HG02970 (cell line): Measurements from ENCODE around the gene TMEM221.
A peak's percentile ranks its signal among the peaks of the same experiment; 100 is the strongest.
"Not testable (repeated sequence)": the region's sequence is repeated elsewhere in the genome, so short reads cannot be mapped to it uniquely, and the experiment has no call there.

ENCODE experiments used
- ATAC-seq: cut with Tn5 transposase; IDR thresholded peaks from one replicate; pipeline ENCODE4 v1.9.1; 2021; ENCODE audit warnings: mild to moderate bottlenecking, moderate library complexity, moderate number of reproducible peaks; ENCODE audit not compliant: unreplicated experiment, low FRiP score

The TMEM221 gene

GRCh38 chr19:17475011-17475540 lies 26.6 kb upstream of the TMEM221 start:
- ATAC-seq, result not testable (repeated sequence)

- ATAC-seq, result no peak
These were observed 24.6 kb upstream of the TMEM221 start for GRCh38 chr19:17473041-17473440.

- no peak for ATAC-seq
These were observed 23.1 kb upstream of the TMEM221 start for GRCh38 chr19:17471410-17472125.

GRCh38 chr19:17470068-17470841 lies 21.8 kb upstream of the TMEM221 start, which contains the start of gene SLC27A1:
Gene SLC27A1, plus strand, starts transcription at chr19:17470524. Its CDS starts 17 bp downstream, at chr19:17470541.
- peak; percentile 67 for ATAC-seq

GRCh38 chr19:17469481-17470067 lies 21.1 kb upstream of the TMEM221 start:
- peak; percentile 47 for ATAC-seq

- no peak for ATAC-seq
These were observed 20.6 kb upstream of the TMEM221 start for GRCh38 chr19:17469092-17469480.

- no peak for ATAC-seq
These were observed 20.0 kb upstream of the TMEM221 start for GRCh38 chr19:17468302-17469091.

- no peak for ATAC-seq
These were observed 19.2 kb upstream of the TMEM221 start for GRCh38 chr19:17467471-17468301.

- ATAC-seq, result no peak
These were observed 18.0 kb upstream of the TMEM221 start for GRCh38 chr19:17466487-17466850.

GRCh38 chr19:17460372-17461230 lies 12.1 kb upstream of the TMEM221 start, which contains the start of gene NXNL1:
Gene NXNL1, minus strand, starts transcription at chr19:17460926. Its CDS starts 57 bp downstream, at chr19:17460869.
- no peak for ATAC-seq

GRCh38 chr19:17458970-17459369 lies 10.5 kb upstream of the TMEM221 start:
- ATAC-seq, result no peak

- no peak for ATAC-seq
These were observed 9.1 kb upstream of the TMEM221 start for GRCh38 chr19:17457616-17458015.

GRCh38 chr19:17456127-17456526 lies 7.7 kb upstream of the TMEM221 start:
- no peak for ATAC-seq

- ATAC-seq, result no peak
These were observed 7.0 kb upstream of the TMEM221 start for GRCh38 chr19:17455308-17456123.

- no peak for ATAC-seq
These were observed 6.2 kb upstream of the TMEM221 start for GRCh38 chr19:17454576-17455071.

- ATAC-seq, result no peak
These were observed 3.4 kb upstream of the TMEM221 start for GRCh38 chr19:17451820-17452219.

GRCh38 chr19:17450264-17451075 lies 2.0 kb upstream of the TMEM221 start:
- no peak for ATAC-seq
